ENCODE results near the gene ADAM30. TPM values are rescaled to one million over a fixed set of nuclear protein-coding genes. Genes with fewer than 3 reads are reported as not detected.

ADAM30 gene
- total RNA-seq, 2 experiments from 2014 or later = not detected

DNA sequence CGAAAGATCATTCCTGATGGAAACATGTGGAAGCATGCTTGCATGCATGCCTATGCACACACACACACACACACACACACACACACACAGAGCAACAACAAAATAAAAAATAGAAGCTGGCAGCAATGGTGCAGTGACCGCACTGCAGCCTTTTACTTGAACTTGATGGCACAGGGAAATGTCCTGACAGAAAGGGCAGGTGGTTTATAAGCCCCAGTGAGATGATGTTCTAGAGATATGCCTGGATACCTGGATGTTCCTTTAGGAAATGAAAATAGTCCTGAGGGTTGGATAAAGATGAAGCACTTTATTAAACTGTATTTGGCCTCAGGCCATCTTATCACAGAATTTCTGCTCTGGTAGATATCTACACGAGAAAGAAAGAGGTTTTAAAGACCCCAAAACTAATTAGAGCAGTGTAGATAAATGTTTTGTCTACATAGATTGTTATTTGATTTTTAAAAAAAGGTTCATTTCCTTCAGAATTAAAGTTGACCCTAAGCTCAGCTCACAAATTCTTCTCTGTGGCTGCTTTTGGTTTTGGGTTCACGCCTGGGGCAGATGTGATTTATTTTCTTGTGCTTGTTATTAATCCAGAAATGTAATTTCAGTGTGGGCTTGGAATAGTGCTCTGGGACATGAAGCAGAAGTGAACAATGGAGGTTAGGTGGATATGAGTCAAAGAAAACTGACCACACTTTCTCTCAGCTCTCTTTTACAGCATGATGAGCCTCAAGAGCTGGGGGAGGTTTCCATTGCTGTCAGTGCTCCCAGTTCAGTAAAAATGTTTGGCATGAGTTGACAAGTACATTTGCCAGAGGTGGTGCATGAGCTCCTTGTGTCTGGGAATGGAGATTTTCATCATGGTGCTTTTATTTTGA lies 22.9 kb downstream of the ADAM30 start:
- no peaks in the 10 kb centered on the region for H3K36me3 ChIP-seq (ENCODE audit: insufficient read depth, low read length)
- H3K4me2 ChIP-seq (ENCODE audit: low read length) = no peak overlapping the region
- no peak for TF ChIP-seq EZH2phosphoT487 (IDR thresholded peaks at IDR 0.05; ENCODE audit: borderline replicate concordance, low read depth, low read length)
- TF ChIP-seq, protein P1, sequence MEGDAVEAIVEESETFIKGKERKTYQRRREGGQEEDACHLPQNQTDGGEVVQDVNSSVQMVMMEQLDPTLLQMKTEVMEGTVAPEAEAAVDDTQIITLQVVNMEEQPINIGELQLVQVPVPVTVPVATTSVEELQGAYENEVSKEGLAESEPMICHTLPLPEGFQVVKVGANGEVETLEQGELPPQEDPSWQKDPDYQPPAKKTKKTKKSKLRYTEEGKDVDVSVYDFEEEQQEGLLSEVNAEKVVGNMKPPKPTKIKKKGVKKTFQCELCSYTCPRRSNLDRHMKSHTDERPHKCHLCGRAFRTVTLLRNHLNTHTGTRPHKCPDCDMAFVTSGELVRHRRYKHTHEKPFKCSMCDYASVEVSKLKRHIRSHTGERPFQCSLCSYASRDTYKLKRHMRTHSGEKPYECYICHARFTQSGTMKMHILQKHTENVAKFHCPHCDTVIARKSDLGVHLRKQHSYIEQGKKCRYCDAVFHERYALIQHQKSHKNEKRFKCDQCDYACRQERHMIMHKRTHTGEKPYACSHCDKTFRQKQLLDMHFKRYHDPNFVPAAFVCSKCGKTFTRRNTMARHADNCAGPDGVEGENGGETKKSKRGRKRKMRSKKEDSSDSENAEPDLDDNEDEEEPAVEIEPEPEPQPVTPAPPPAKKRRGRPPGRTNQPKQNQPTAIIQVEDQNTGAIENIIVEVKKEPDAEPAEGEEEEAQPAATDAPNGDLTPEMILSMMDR (conservative IDR thresholded peaks at IDR 0.05; ENCODE audit: low read length) = no peak
- H3K9me3 ChIP-seq (ENCODE audit: low read length) = no peaks in the 10 kb centered on the region
- no peaks in the 10 kb centered on the region for H4K20me1 ChIP-seq (ENCODE audit: insufficient read depth, low read length)
- H3K27ac ChIP-seq (ENCODE audit: low read depth, low read length, poor library complexity, severe bottlenecking) = no peak overlapping the region
- no peak for DNase-seq (ENCODE audit: low spot score)
- no peak overlapping the region for H3K4me3 ChIP-seq (ENCODE audit: low read depth, low read length, poor library complexity, severe bottlenecking)
- H3K9me2 ChIP-seq (ENCODE audit: insufficient read depth, low read length) = no peaks in the 10 kb centered on the region
- no TSS peak for BruUV-seq (replicated peaks)
- no peak overlapping the region for H2AFZ ChIP-seq (ENCODE audit: low read length)
- H3K79me2 ChIP-seq (ENCODE audit: insufficient read depth, low read depth, low read length) = no peaks in the 10 kb centered on the region
- CTCF ChIA-PET (ENCODE audit: unreplicated experiment) = no interaction called here
- intact Hi-C loops (cut with micrococcal nuclease; ENCODE audit: unreplicated experiment) = loop anchor here (10.0 kb wide), 2 partner anchors 259 to 271 kb away; no protein-coding TSS in a partner anchor
- no peaks in the 10 kb centered on the region for H3K4me1 ChIP-seq (ENCODE audit: insufficient read depth, low read length, poor library complexity, severe bottlenecking)
- POLR2A ChIA-PET = no interaction called here

DNA sequence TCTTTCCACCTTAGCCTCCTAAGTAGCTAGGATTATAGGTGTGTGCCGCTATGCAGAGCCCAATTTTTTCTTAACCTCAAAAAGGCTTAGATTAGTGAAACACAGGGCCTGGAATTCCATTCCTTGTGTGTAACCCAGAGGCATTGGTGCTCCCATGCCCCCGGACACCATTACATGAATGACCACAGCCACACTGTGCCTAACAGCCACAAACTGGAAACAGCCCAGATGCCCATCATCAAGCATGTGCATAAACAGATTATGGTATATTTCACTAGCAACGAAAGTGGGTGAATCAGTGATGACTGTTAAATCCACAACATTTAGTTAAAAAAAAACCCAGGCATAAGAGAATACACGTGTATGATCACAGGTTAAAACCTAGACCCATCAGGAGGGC lies 24.4 kb downstream of the ADAM30 start:
- Histone ChIP-seq H3K27ac (ENCODE audit: low read depth, low read length, poor library complexity, severe bottlenecking) (no peak overlapping the region), H3K4me2 (ENCODE audit: low read length) (no peak overlapping the region), H4K20me1 (ENCODE audit: insufficient read depth, low read length) (no peaks in the 10 kb centered on the region), H3K79me2 (ENCODE audit: insufficient read depth, low read depth, low read length) (no peaks in the 10 kb centered on the region), H3K36me3 (ENCODE audit: insufficient read depth, low read length) (no peaks in the 10 kb centered on the region), H3K4me3 (ENCODE audit: low read depth, low read length, poor library complexity, severe bottlenecking) (no peak overlapping the region), H3K9me2 (ENCODE audit: insufficient read depth, low read length) (no peaks in the 10 kb centered on the region), H3K9me3 (ENCODE audit: low read length) (no peaks in the 10 kb centered on the region), H2AFZ (ENCODE audit: low read length) (no peak overlapping the region), H3K4me1 (ENCODE audit: insufficient read depth, low read length, poor library complexity, severe bottlenecking) (no peaks in the 10 kb centered on the region)
- intact Hi-C loops (cut with micrococcal nuclease; ENCODE audit: unreplicated experiment) = loop anchor here (2.0 to 10.0 kb wide), 3 partner anchors 15 to 273 kb away; no protein-coding TSS in a partner anchor
- ChIA-PET CTCF (ENCODE audit: unreplicated experiment) (no interaction called here), POLR2A (interaction anchor here (1.0 kb wide), 1 partner anchor 10 kb away, joined by 3 read pairs; no protein-coding TSS in a partner anchor)
- no peak for DNase-seq (ENCODE audit: low spot score)
- BruUV-seq (replicated peaks) = no TSS peak
- TF ChIP-seq EZH2phosphoT487 (IDR thresholded peaks at IDR 0.05; ENCODE audit: borderline replicate concordance, low read depth, low read length) = no peak
- TF ChIP-seq, protein P1 (conservative IDR thresholded peaks at IDR 0.05; ENCODE audit: low read length) = no peak
